A549 (cell line): ENCODE results near the gene NKAIN2. TPM values are rescaled to one million over a fixed set of nuclear protein-coding genes. Genes with fewer than 3 reads are reported as not detected.

Source experiments
- ATAC-seq, 2 experiments: fragments of 200-7000 bp in 1 of 2; fragments of >200 bp in 1 of 2; cut with Nextera tagmentation in 1 of 2; cut with Tn5 transposase in 1 of 2; 3 replicates each; pipeline versions ENCODE4 v1.8.0 to v1.9.1; 2018 to 2020; ENCODE audit warnings: mild to moderate bottlenecking in 1 of 2, moderate library complexity in 1 of 2
- CTCF ChIA-PET: fragments of 300-600 bp; sonication (Branson Sonifier 250); formaldehyde crosslinking; extraction: SDS; loops from one replicate; lab custom pipeline; 2021; ENCODE audit warnings: antibody characterized with exemption, inconsistent platforms; lab: Yijun Ruan, JAX
- POLR2A ChIA-PET: fragments of 350-600 bp; formaldehyde crosslinking; extraction: SDS; loops from one replicate; lab custom pipeline; 2021; ENCODE audit warnings: antibody characterized with exemption, inconsistent platforms; lab: Yijun Ruan, JAX
- DNase-seq, 2 experiments: peaks; one replicate each; pipeline versions ENCODE4 v3.0.0 to v3.0.0-alpha.2; 2011 to 2016; ENCODE audit warnings: low read depth in 1 of 2, low spot score in 1 of 2
- FAIRE-seq: peaks from 2 replicates; lab custom pipeline; 2011; peaks lifted over from hg19 to GRCh38; lab: Jason Lieb, UNC
- H3K27ac ChIP-seq, 2 experiments: fragments of >200 bp; sonication (Bioruptor Twin); formaldehyde crosslinking; 3 replicates each; pipeline ENCODE4 v1.5.1; 2016 to 2017
- H3K4me1 ChIP-seq: fragments of >200 bp; sonication (Bioruptor Twin); formaldehyde crosslinking; 3 replicates; pipeline ENCODE4 v1.6.1; 2016
- H3K4me2 ChIP-seq: fragments of >200 bp; sonication (Bioruptor Twin); formaldehyde crosslinking; 3 replicates; pipeline ENCODE4 v1.6.1; 2016
- H3K4me3 ChIP-seq: fragments of >200 bp; sonication (Bioruptor Twin); formaldehyde crosslinking; 3 replicates; pipeline ENCODE4 v1.5.1; 2016
- H3K9me3 ChIP-seq: fragments of >200 bp; sonication (Bioruptor Twin); formaldehyde crosslinking; 3 replicates; pipeline ENCODE4 v1.6.1; 2016
- ATOH8 ChIP-seq: fragments of 250-450 bp; sonication (Bioruptor Pico); IDR thresholded peaks from 2 replicates; pipeline ENCODE4 v1.5.0; 2020; ENCODE audit warnings: low read depth, mild to moderate bottlenecking, moderate library complexity
- CBX2 ChIP-seq: fragments of 200-600 bp; sonication (generic); IDR thresholded peaks from 2 replicates; pipeline ENCODE4 v1.6.1; 2016; ENCODE audit warnings: low read depth, mild to moderate bottlenecking, borderline replicate concordance
- CBX8 ChIP-seq: fragments of 200-600 bp; sonication (generic); IDR thresholded peaks from 2 replicates; pipeline ENCODE4 v1.6.1; 2016
- EHMT2 ChIP-seq: fragments of 200-600 bp; sonication (generic); IDR thresholded peaks from 2 replicates; pipeline ENCODE4 v1.6.1; 2016; ENCODE audit warnings: antibody characterized with exemption, low read depth, mild to moderate bottlenecking, moderate library complexity
- ESRRA ChIP-seq: fragments of 150-350 bp; IDR thresholded peaks from 2 replicates; pipeline ENCODE4 v1.6.1; 2014; ENCODE audit warnings: mild to moderate bottlenecking, low read length, borderline replicate concordance
- FOXS1 ChIP-seq: fragments of 250-450 bp; sonication (Bioruptor Pico); IDR thresholded peaks from 2 replicates; pipeline ENCODE4 v1.5.0; 2020; ENCODE audit warnings: mild to moderate bottlenecking, moderate library complexity
- GATA3 ChIP-seq: IDR thresholded peaks from 2 replicates; pipeline ENCODE4 v1.6.1; 2012; ENCODE audit warnings: borderline replicate concordance
- HEYL ChIP-seq: fragments of 250-450 bp; sonication (Bioruptor Pico); IDR thresholded peaks from 2 replicates; pipeline ENCODE4 v1.8.0; 2021; ENCODE audit warnings: mild to moderate bottlenecking, moderate library complexity
- HMGXB4 ChIP-seq: fragments of 250-450 bp; sonication (Bioruptor Pico); IDR thresholded peaks from 2 replicates; pipeline ENCODE4 v1.5.0; 2021; ENCODE audit warnings: mild to moderate bottlenecking, moderate library complexity, borderline replicate concordance
- KDM1A ChIP-seq: fragments of 200-600 bp; sonication (generic); IDR thresholded peaks from 2 replicates; pipeline ENCODE4 v1.6.1; 2016; ENCODE audit warnings: low read depth, mild to moderate bottlenecking
- MAFK ChIP-seq: fragments of 450-650 bp; IDR thresholded peaks from 2 replicates; pipeline ENCODE4 v1.6.1; 2014; ENCODE audit not compliant: partially characterized antibody
- MYC ChIP-seq: IDR thresholded peaks from 2 replicates; pipeline ENCODE4 v1.6.1; 2012; ENCODE audit warnings: mild to moderate bottlenecking, inconsistent platforms, low read length, improper control_type of control experiment, borderline replicate concordance
- NFE2L2 ChIP-seq: fragments of 150-350 bp; conservative IDR thresholded peaks from 2 replicates; pipeline ENCODE4 v1.6.1; 2014; ENCODE audit warnings: low read length
- NPAS2 ChIP-seq: fragments of 250-450 bp; sonication (Bioruptor Pico); IDR thresholded peaks from 2 replicates; pipeline ENCODE4 v1.8.0; 2022; ENCODE audit warnings: mild to moderate bottlenecking, moderate library complexity, borderline replicate concordance
- POLR2A ChIP-seq: IDR thresholded peaks from 2 replicates; pipeline ENCODE4 v1.6.1; 2012; ENCODE audit warnings: mild to moderate bottlenecking, low read length
- POLR2AphosphoS2 ChIP-seq: conservative IDR thresholded peaks from 2 replicates; pipeline ENCODE4 v1.6.1; 2012; ENCODE audit warnings: low read length, improper control_type of control experiment, inconsistent platforms
- RAD21 ChIP-seq, 2 experiments: fragments of >200 bp in 1 of 2; sonication (Bioruptor Twin) in 1 of 2; formaldehyde crosslinking in 1 of 2; IDR thresholded peaks in 1 of 2; conservative IDR thresholded peaks in 1 of 2; 2 replicates in 1 of 2; 3 replicates in 1 of 2; pipeline ENCODE4 v1.6.1; 2012 to 2018; ENCODE audit warnings: inconsistent platforms in 1 of 2
- RFX5 ChIP-seq: fragments of 450-650 bp; IDR thresholded peaks from 2 replicates; pipeline ENCODE4 v1.7.1; 2014; ENCODE audit warnings: antibody characterized with exemption, mild to moderate bottlenecking, moderate library complexity
- USF2 ChIP-seq: fragments of 450-650 bp; IDR thresholded peaks from 2 replicates; pipeline ENCODE4 v1.6.1; 2014; ENCODE audit warnings: antibody characterized with exemption
- ZC3H11A ChIP-seq: fragments of 450-650 bp; IDR thresholded peaks from 2 replicates; pipeline ENCODE4 v1.6.1; 2014; ENCODE audit warnings: antibody characterized with exemption, mild to moderate bottlenecking
- ZFP36 ChIP-seq: fragments of 450-650 bp; IDR thresholded peaks from 2 replicates; pipeline ENCODE4 v1.6.1; 2014; ENCODE audit warnings: borderline replicate concordance; ENCODE audit not compliant: partially characterized antibody
- ZNF302 ChIP-seq: fragments of 250-450 bp; sonication (Bioruptor Pico); IDR thresholded peaks from 2 replicates; pipeline ENCODE4 v1.9.0; 2021; ENCODE audit warnings: inconsistent platforms, mild to moderate bottlenecking, moderate library complexity
- WGBS: methylation state at CpG from one replicate; pipeline ENCODE4 v1.1.6; 2017; ENCODE audit errors: missing lambda C conversion rate; 5-methylcytosine and 5-hydroxymethylcytosine counted together
- polyA plus RNA-seq, 4 experiments: library from polyadenylated mRNA; depleted of rRNA in 3 of 4; stranded (reverse); fragments of >200 nt; fragmentation: RNase III in 1 of 4; extraction: RNeasy Plus Mini Kit Qiagen cat#74134 plus additional on column Dnase treatment in 1 of 4; gene quantifications; 2 replicates in 3 of 4; 3 replicates in 1 of 4; pipeline ENCODE4 v1.2.3, GENCODE V29; 2011 to 2017

NKAIN2 gene
- polyA plus RNA-seq, 2 of the 4 experiments (the other 2 are of a cell fraction), result not detected

GRCh38 chr6:123830120-123830519 is 26.5 kb downstream of the NKAIN2 start:
- H3K4me2 ChIP-seq, result no peak overlapping the region
- TF ChIP-seq MYC (no peak), NPAS2 (CRISPR knock-in tag) (no peak), POLR2A (no peak), KDM1A (no peak), ZFP36 (no peak), CBX8 (no peak), ZC3H11A (no peak), ATOH8 (CRISPR knock-in tag) (no peak), HMGXB4 (CRISPR knock-in tag) (no peak), CBX2 (no peak), MAFK (no peak), GATA3 (no peak), NFE2L2 (no peak), POLR2AphosphoS2 (no peak), RFX5 (no peak), ESRRA (no peak), USF2 (no peak), RAD21 (conservative IDR thresholded peaks at IDR 0.05 in 1 of 2, IDR thresholded peaks at IDR 0.05 in 1 of 2) (no peak)
- H3K4me3 ChIP-seq, result no peak overlapping the region
- ATAC-seq (no peak), DNase-seq (no peak), FAIRE-seq (no peak)
- H3K9me3 ChIP-seq, result no peaks in the 10 kb centered on the region
- WGBS, result 22% methylated on average over 3 of the region's 3 CpGs
- no peaks in the 10 kb centered on the region for H3K4me1 ChIP-seq
- no peak overlapping the region for H3K27ac ChIP-seq
- ChIA-PET CTCF (no interaction called here), POLR2A (interaction anchor here (0.5 kb wide), 1 partner anchor 51 kb away, joined by 3 read pairs; no protein-coding TSS in a partner anchor)

GRCh38 chr6:123838505-123839234 is 35.0 kb downstream of the NKAIN2 start:
- H3K9me3 ChIP-seq, result no peaks in the 10 kb centered on the region
- no peaks in the 10 kb centered on the region for H3K4me1 ChIP-seq
- no peak for ATAC-seq
- WGBS, result 15% methylated on average over 8 of the region's 8 CpGs
- ChIA-PET POLR2A (no interaction called here), CTCF (no interaction called here)
- no peak for DNase-seq
- no peak overlapping the region for H3K27ac ChIP-seq
- TF ChIP-seq ZNF302 (CRISPR knock-in tag) (no peak), HEYL (CRISPR knock-in tag) (no peak), POLR2AphosphoS2 (no peak), EHMT2 (no peak), FOXS1 (CRISPR knock-in tag) (no peak)
- no peak overlapping the region for H3K4me3 ChIP-seq
- no peak overlapping the region for H3K4me2 ChIP-seq
- no peak for FAIRE-seq
